ENCODE results near the gene TBC1D3G.
"Not testable (repeated sequence)": the region's sequence is repeated elsewhere in the genome, so short reads cannot be mapped to it uniquely, and the experiment has no call there.

DNA sequence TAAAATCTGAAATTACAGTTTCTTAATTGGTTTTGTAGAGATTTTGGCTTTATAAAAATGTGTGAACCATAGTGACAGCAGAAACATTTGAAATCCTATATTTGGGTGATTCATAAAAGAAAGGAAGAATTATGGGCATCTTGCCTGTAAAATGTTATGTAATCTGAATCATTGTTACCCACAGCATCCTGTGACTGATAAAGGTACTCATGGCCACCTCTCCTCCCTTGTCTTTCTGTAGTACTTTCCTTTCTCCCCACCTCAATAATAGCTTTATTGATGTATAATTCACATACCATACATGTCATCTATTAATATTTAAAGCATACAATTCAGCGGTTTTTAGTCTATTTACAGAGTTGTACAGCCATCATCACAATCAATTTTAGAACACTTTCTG is 28.5 kb upstream of the TBC1D3G start:
- TF ChIP-seq CTCF (conservative IDR thresholded peaks at IDR 0.05; ENCODE audit: low read depth, low read length); MAFK (IDR thresholded peaks at IDR 0.05; ENCODE audit: low read depth, low read length); SMC3 (IDR thresholded peaks at IDR 0.05; ENCODE audit: low read depth, low read length); RFX5 (IDR thresholded peaks at IDR 0.05; ENCODE audit: low read depth, low read length); POLR2A (IDR thresholded peaks at IDR 0.05; ENCODE audit: low read depth, low read length); RCOR1 (IDR thresholded peaks at IDR 0.05; ENCODE audit: insufficient replicate concordance, low read length); BHLHE40 (IDR thresholded peaks at IDR 0.05; ENCODE audit: low read depth, low read length); RAD21 (IDR thresholded peaks at IDR 0.05; ENCODE audit: low read length); MXI1 (IDR thresholded peaks at IDR 0.05; ENCODE audit: borderline replicate concordance, low read depth, low read length): not testable (repeated sequence)
- TF ChIP-seq, protein P1, sequence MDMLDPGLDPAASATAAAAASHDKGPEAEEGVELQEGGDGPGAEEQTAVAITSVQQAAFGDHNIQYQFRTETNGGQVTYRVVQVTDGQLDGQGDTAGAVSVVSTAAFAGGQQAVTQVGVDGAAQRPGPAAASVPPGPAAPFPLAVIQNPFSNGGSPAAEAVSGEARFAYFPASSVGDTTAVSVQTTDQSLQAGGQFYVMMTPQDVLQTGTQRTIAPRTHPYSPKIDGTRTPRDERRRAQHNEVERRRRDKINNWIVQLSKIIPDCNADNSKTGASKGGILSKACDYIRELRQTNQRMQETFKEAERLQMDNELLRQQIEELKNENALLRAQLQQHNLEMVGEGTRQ (IDR thresholded peaks at IDR 0.05; ENCODE audit: low read depth, low read length): not testable (repeated sequence)
